ENCODE results near the gene ERCC8. TPM values are rescaled to one million over a fixed set of nuclear protein-coding genes. Genes with fewer than 3 reads are reported as not detected.

Gene ERCC8
- total and polyA plus RNA-seq, 2 of the 13 experiments (the other 11 are each of a cell fraction or from before 2014, with no cell fraction given), result 24.4 to 35.2 TPM

GRCh38 chr5:60843936-60844905 is 100.6 kb downstream of the ERCC8 start, which contains the start of gene ELOVL7 (continued):
- TF ChIP-seq ZNF407 (CRISPR knock-in tag; IDR thresholded peaks at IDR 0.05; ENCODE audit: not compliant biosample characterization), result no peak
- TF ChIP-seq MYPOP (CRISPR knock-in tag; IDR thresholded peaks at IDR 0.05), result peak; percentile 84
- TF ChIP-seq ZNF253 (CRISPR knock-in tag; IDR thresholded peaks at IDR 0.05; ENCODE audit: borderline replicate concordance), result no peak
- TF ChIP-seq TERF1 (CRISPR knock-in tag; IDR thresholded peaks at IDR 0.05), result no peak
- no peak for TF ChIP-seq KIAA2018 (CRISPR knock-in tag; IDR thresholded peaks at IDR 0.05; ENCODE audit: borderline replicate concordance)
- peak; percentile 56; the same call in 1 of the 2 replicates for TF ChIP-seq SP5 (CRISPR knock-in tag; IDR thresholded peaks at IDR 0.05; ENCODE audit: borderline replicate concordance, low read depth)
